Right lobe of liver (tissue), 6 donors: ENCODE results near the gene MSMP. TPM values are rescaled to one million over a fixed set of nuclear protein-coding genes. Genes with fewer than 3 reads are reported as not detected.

Experiments
- ATAC-seq, 4 donors: fragments of 200-7000 bp; cut with Tn5 transposase; one replicate each; pipeline ENCODE4 v1.9.1; 2020; ENCODE audit warnings: mild to moderate bottlenecking in 4 of 4, moderate library complexity in 4 of 4
- DNase-seq, 3 donors: peaks; one replicate each; pipeline ENCODE4 v3.0.0-alpha.2; 2020
- H3K27ac ChIP-seq, 3 donors: fragments of 200-600 bp; one replicate each; pipeline ENCODE4 v1.8.0; 2022
- H3K27me3 ChIP-seq, 2 donors: fragments of 200-600 bp; one replicate each; pipeline ENCODE4 v1.8.0; 2022
- H3K36me3 ChIP-seq, 4 donors: fragments of 200-600 bp; sonication (generic) in 1 of 4; one replicate each; pipeline versions ENCODE4 v1.5.1 to v1.8.0; 2017 to 2022; ENCODE audit warnings: control low read depth in 1 of 4
- H3K4me1 ChIP-seq, 4 donors: fragments of 200-600 bp; sonication (generic) in 1 of 4; one replicate each; pipeline versions ENCODE4 v1.5.1 to v1.8.0; 2017 to 2022; ENCODE audit warnings: control low read depth in 1 of 4
- H3K4me3 ChIP-seq, 3 donors: fragments of 200-600 bp; one replicate each; pipeline ENCODE4 v1.8.0; 2022
- H3K9me3 ChIP-seq, 4 donors: fragments of 200-600 bp; sonication (generic) in 1 of 4; one replicate each; pipeline versions ENCODE4 v1.5.1 to v1.8.0; 2017 to 2022; ENCODE audit warnings: control low read depth in 1 of 4
- POLR2A ChIP-seq: fragments of 450-650 bp; IDR thresholded peaks from one replicate; pipeline ENCODE4 v1.6.1; 2017; ENCODE audit warnings: antibody characterized with exemption, mild to moderate bottlenecking
- WGBS: methylation state at CpG from one replicate; pipeline ENCODE4 v1.1.6; 2018; ENCODE audit warnings: low coverage, low lambda C conversion rate; ENCODE audit not compliant: insufficient coverage; ENCODE audit errors: missing lambda C conversion rate; 5-methylcytosine and 5-hydroxymethylcytosine counted together
- intact Hi-C, 2 donors: fragments of 100-400 bp; cut with DNase I; formaldehyde crosslinking; loops; one replicate each; pipeline versions ENCODE4 v1.11.2 to v1.14.1; 2022
- total RNA-seq, 6 experiments: library from RNA; depleted of rRNA in 2 of 6; stranded (reverse); fragments of >200 nt in 2 of 6; fragmentation: NEBNext Ultra II Directional in 3 of 6; extraction: Animal tissue kit (Norgen Biotek cat#: 25700) in 3 of 6; gene quantifications; one replicate each; pipeline versions ENCODE4 v1.1.0 to v1.2.4, GENCODE V29; 2016 to 2023
- TF ChIP-seq, protein P1 (sequence below), 4 donors: fragments of 200-600 bp in 3 of 4; fragments of 450-650 bp in 1 of 4; IDR thresholded peaks; one replicate each; pipeline versions ENCODE4 v1.5.1 to v1.8.0; 2016 to 2022; ENCODE audit warnings: antibody characterized with exemption in 4 of 4, mild to moderate bottlenecking in 2 of 4
- donor health status: DM: no; HTN: yes; CAD: no.
- donor health status: DM: no; HTN: no; CAD: no.
- donor health status: DM: no; HTN: no; CAD: no.
- donor health status: DM: no; HTN: yes; CAD: no.
- donor health status: DM: no; HTN: yes; CAD: no.

MSMP gene
- total RNA-seq, 6 experiments from 2014 or later: not detected

DNA sequence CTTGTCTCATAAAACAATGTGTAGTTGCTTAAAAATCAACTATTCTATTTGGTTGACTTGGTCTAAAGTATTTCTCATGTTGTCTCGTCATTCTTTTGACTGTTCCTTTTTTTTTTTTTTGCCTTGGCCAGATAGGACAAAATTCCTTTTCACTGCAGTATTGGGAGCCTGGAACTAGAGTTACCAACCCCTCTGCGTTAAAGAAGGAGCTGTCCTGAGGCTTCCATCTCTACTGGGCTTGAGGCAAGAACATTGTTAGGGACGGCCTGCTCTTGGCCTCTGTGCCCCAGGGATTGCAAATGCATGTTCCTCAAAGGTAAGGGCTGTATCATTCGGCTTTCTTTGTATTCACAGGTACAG is 35.9 kb upstream of the MSMP start:
- Histone ChIP-seq H3K9me3 (no peaks in the 10 kb centered on the region), H3K4me3 (no peak overlapping the region), H3K27ac (no peak overlapping the region), H3K36me3 (no peaks in the 10 kb centered on the region), H3K27me3 (no peaks in the 10 kb centered on the region), H3K4me1 (peaks cover 0 to 17% (median 0%) of the 10 kb centered on the region in 4 donors)
- no peak for TF ChIP-seq POLR2A
- TF ChIP-seq, protein P1, sequence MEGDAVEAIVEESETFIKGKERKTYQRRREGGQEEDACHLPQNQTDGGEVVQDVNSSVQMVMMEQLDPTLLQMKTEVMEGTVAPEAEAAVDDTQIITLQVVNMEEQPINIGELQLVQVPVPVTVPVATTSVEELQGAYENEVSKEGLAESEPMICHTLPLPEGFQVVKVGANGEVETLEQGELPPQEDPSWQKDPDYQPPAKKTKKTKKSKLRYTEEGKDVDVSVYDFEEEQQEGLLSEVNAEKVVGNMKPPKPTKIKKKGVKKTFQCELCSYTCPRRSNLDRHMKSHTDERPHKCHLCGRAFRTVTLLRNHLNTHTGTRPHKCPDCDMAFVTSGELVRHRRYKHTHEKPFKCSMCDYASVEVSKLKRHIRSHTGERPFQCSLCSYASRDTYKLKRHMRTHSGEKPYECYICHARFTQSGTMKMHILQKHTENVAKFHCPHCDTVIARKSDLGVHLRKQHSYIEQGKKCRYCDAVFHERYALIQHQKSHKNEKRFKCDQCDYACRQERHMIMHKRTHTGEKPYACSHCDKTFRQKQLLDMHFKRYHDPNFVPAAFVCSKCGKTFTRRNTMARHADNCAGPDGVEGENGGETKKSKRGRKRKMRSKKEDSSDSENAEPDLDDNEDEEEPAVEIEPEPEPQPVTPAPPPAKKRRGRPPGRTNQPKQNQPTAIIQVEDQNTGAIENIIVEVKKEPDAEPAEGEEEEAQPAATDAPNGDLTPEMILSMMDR (IDR thresholded peaks at IDR 0.05): no peak
- ATAC-seq (no peak), DNase-seq (no peak)
- intact Hi-C loops: loop anchor here in 1 of 2 donors (10.0 kb wide), 1 partner anchor 95 kb away; no protein-coding TSS in a partner anchor
- WGBS: 28% methylated on average over 4 of the region's 4 CpGs

GRCh38 chr9:35789541-35789940 is 35.5 kb upstream of the MSMP start:
- no peak overlapping the region for H3K4me3 ChIP-seq
- TF ChIP-seq POLR2A: no peak
- TF ChIP-seq, protein P1 (IDR thresholded peaks at IDR 0.05): no peak
- H3K27me3 ChIP-seq: no peaks in the 10 kb centered on the region
- WGBS: 100% methylated on average over 2 of the region's 2 CpGs
- no peaks in the 10 kb centered on the region for H3K9me3 ChIP-seq
- intact Hi-C loops: no loop called here
- no peak for ATAC-seq
- peaks cover 0 to 17% (median 0%) of the 10 kb centered on the region in 4 donors for H3K4me1 ChIP-seq
- no peak for DNase-seq
- H3K27ac ChIP-seq: no peak overlapping the region
- H3K36me3 ChIP-seq: no peaks in the 10 kb centered on the region

GRCh38 chr9:35783418-35783817 is 29.3 kb upstream of the MSMP start:
- ATAC-seq (no peak), DNase-seq (no peak)
- no peaks in the 10 kb centered on the region for H3K36me3 ChIP-seq
- H3K4me1 ChIP-seq: no peaks in the 10 kb centered on the region
- no peaks in the 10 kb centered on the region for H3K9me3 ChIP-seq
- no peaks in the 10 kb centered on the region for H3K27me3 ChIP-seq
- intact Hi-C loops: no loop called here
- no peak for TF ChIP-seq POLR2A
- TF ChIP-seq, protein P1 (IDR thresholded peaks at IDR 0.05): no peak
- H3K4me3 ChIP-seq: no peak overlapping the region
- H3K27ac ChIP-seq: no peak overlapping the region

- H3K4me1 ChIP-seq: no peaks in the 10 kb centered on the region
- ATAC-seq (no peak), DNase-seq (no peak)
- intact Hi-C loops: no loop called here
- H3K9me3 ChIP-seq: no peaks in the 10 kb centered on the region
- no peaks in the 10 kb centered on the region for H3K36me3 ChIP-seq
- H3K27ac ChIP-seq: no peak overlapping the region
- WGBS: 71% methylated on average over 2 of the region's 2 CpGs
- H3K4me3 ChIP-seq: no peak overlapping the region
- H3K27me3 ChIP-seq: no peaks in the 10 kb centered on the region
- TF ChIP-seq, protein P1 (IDR thresholded peaks at IDR 0.05): no peak
- no peak for TF ChIP-seq POLR2A
Measured at GRCh38 chr9:35781066-35781465, 27.0 kb upstream of the MSMP start.

- intact Hi-C loops: no loop called here
Measured at GRCh38 chr9:35778496-35778895, 24.4 kb upstream of the MSMP start.

More at GRCh38 chr9:35778496-35778895, 24.4 kb upstream of the MSMP start:
- Histone ChIP-seq H3K4me1 (peaks cover 0 to 14% (median 0%) of the 10 kb centered on the region in 4 donors), H3K36me3 (no peaks in the 10 kb centered on the region), H3K27me3 (no peaks in the 10 kb centered on the region), H3K4me3 (no peak overlapping the region), H3K9me3 (no peaks in the 10 kb centered on the region), H3K27ac (no peak overlapping the region)
- ATAC-seq (no peak), DNase-seq (no peak)
- TF ChIP-seq, protein P1 (IDR thresholded peaks at IDR 0.05): no peak
- 86% methylated on average over 3 of the region's 3 CpGs for WGBS
